ENCODE measurements around the gene ADAMTS7. TPM values are rescaled to one million over a fixed set of nuclear protein-coding genes. Genes with fewer than 3 reads are reported as not detected.
"Not testable (repeated sequence)": the region's sequence is repeated elsewhere in the genome, so short reads cannot be mapped to it uniquely, and the experiment has no call there.

The ADAMTS7 gene
- total RNA-seq, 1 donor from 2014 or later, result 2.6 TPM

DNA sequence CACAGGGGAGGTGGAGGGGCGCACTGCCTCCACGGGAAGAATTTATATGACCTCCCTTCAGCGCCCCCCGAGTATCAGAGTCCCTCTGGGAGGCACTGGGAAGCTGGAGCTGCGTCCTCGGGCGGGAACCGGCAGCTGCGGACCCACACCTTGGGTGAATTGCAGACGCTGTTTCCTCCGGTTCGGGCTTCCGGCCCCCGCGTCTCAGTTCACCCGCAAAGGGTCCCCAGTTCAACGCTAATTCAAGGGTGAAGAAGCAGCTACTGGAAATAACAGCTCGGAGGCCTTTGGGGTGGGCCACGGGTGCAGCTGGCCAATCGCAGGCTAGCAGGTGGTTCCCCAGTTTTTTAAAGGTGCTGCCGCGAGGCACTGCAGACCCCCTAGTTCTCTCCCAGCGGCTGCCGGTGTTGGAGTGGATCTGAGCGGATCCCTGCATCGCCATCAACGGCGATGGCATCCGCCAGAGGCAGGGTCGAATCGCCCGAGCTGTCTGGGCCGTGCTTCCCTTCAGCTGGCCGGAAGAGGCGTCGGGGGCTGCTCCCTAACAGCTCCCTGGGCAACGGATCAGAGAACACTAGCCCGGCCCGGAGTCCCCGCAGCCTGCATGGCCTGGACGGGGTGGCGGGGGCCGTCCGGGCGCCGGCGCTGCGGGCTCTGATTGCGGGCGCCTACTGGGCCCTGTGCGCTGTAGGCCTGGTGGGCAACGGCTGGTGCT lies 19.4 kb upstream of the ADAMTS7 start:
- DNase-seq (ENCODE audit: low read depth in 2 of 2), result peak in 1 of 2 donors; percentile 42

DNA sequence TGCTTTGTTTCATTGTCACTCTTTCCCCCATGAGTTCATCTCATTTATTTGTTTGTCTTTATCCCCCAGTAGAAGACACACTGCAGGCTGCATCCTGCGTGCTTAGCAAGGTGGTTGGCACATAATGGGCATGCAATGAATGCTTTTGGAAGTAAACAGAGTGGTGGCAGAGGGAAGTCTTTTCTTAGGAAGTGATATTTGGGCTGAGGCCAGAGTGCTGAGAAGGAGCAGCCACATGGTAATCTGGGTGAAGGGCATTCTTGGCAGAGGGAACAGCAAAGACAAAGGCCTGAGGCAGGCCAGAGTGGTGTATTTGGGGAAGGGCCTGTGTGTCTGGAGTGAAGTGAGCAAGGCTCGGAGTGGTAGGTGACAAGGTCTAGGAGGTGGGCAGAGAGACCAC lies 17.7 kb upstream of the ADAMTS7 start:
- DNase-seq (ENCODE audit: low read depth in 2 of 2), result no peak

DNA sequence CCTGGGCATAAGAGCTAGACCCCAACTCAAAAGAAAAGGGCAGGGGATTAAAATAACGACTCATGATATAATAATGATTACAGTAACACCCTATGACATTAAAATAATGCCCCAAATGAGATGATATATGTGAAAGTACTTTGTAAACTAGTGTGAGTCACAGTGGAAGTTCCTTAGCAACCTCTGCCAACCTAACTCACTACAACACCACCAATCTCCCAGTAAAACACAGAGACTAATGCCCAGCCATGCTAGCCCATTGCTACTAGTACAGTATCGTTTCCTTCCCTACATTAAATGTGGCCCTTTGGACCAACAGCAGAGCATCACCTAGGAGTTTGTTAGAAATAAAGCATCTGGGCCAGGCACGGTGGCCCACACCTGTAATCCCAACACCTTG lies 11.2 kb upstream of the ADAMTS7 start:
- peak in 1 of 2 donors; percentile 63 for DNase-seq (ENCODE audit: low read depth in 2 of 2)

DNA sequence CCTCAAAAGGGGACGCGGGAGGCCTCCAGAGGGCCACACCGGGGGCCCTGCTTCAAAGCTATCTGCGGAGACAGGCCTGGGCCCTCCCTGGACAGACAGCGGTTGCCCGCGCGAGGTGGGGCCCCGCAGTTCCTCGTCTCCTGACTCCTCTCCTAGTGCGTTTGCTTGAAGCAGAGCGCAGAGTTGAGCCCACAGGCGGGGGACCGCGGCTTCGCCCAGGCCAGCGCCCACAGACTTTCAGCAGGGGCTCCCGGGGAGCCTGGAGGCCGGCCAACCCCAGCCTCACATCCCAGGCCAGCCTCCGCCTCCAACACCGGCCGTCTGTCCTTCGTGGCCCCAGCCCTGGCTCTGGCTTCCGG lies 540 bp upstream of the ADAMTS7 start:
- DNase-seq (ENCODE audit: low read depth in 2 of 2), result no peak

DNA sequence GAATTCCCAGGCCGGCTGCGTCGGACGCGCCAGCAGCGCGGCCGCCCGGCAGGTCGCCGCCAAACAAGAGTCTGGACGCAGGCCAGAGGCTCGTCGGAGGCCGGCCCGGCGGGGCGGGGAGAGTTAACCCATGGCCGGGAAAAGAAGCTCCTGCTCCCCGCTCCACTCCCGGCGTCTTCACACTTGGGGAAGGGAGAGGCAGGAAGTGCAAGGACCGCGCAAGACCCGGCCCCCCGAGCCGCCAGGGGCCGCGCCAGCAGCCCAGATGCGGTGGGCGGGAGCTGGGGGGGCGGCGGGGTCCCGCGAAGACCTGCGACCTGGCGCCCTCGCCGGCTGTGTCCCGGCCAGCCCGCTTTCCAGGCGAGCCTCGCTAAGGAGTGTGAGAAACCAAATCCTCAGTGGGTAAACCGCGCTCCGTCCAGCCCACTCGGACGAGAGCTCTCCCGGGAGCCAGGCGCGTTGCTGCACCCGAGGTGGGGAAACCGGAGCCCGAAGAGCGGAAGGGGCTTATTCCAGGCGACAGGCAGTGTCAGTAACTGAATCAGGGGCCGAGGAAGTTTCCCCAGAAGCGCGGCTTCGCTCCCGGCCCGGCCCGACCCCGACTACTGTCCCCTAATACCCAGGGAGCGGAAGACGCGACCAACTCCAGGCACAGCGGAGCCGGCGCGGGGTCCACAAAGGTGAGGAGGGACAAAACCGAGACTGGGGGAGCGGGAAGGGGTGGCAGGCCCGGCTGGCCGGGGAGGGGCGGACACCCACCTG lies 721 bp downstream of the ADAMTS7 start:
- peak; percentile 55 to 62 for DNase-seq (ENCODE audit: low read depth in 2 of 2)

DNA sequence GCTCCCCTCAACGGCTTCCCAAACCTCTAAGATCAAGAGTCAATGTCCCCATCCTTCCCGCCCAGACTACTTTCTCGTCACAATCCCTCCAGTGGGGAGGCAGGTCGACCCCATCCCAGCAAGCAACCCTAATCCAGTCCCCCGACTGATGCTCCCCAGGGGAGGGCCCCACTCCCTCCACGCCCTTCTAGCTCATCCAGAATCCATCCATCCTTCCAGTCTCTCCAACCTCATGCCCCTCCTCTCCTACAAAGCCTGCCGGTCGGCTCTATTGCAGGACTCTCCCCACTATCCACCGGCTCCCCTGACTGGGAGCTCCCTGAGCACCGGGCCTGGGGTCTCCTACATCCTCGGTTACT lies 1.3 kb downstream of the ADAMTS7 start:
- no peak for DNase-seq (ENCODE audit: low read depth in 2 of 2)

DNA sequence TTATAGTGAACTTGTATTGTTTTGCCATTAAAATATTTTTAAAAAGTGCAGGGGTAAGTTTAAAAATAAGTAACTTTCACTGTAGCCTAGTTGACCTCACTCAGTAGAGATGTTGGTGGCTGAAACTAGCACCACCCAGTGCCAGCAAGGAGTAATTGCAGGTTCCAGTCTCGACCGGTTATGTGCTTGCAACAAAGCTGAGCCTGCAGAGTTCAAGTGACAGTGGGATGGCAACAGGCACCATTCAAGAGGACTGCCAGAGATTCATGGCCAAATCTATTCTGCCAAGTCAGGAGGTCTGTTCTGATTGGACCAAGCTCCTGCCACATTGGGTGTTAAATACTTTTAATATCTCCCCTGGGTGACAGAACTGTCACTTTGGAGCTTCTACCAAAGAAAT lies 2.7 kb downstream of the ADAMTS7 start:
- peak; percentile 71 to 76 for DNase-seq (ENCODE audit: low read depth in 2 of 2)

DNA sequence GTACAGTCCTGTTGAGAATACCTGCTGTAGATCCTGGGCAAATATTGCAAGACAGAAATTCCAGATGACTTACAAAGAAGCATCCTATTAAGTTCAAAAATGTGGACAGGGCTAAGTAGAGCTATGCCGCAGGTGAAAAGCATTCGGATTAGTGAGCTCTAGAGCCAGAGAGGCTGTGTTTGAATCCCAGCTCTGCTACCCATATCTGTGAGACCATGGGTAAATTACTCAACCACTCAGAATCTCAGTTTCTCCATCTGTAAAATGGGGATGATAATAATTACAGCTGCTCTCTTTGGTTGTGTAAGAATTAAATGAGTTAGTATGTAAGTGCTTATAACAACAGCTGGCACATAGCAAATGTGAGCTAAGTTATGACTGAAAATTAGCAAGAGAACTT lies 3.9 kb downstream of the ADAMTS7 start:
- DNase-seq (ENCODE audit: low read depth in 2 of 2), result no peak

DNA sequence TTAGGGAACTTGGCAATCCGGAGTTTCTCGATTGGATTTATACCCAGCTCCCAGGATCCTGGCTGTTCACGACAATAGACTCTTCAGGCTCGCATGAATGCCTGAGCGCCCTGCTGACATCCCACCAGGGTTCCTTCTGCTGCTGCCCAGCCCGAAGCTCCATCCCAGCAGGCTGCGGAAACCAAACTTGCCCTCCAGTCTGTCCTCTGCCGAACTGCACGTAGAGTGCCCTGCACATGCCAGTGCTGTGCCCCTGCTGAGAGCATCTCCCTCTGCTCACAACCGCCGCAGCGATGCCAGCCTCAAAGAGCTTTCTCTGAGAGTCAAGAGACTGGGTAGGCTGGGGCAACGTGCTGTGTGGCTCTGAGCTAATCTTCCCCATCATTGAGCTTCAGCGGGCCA lies 6.9 kb downstream of the ADAMTS7 start:
- DNase-seq (ENCODE audit: low read depth in 2 of 2), result no peak

DNA sequence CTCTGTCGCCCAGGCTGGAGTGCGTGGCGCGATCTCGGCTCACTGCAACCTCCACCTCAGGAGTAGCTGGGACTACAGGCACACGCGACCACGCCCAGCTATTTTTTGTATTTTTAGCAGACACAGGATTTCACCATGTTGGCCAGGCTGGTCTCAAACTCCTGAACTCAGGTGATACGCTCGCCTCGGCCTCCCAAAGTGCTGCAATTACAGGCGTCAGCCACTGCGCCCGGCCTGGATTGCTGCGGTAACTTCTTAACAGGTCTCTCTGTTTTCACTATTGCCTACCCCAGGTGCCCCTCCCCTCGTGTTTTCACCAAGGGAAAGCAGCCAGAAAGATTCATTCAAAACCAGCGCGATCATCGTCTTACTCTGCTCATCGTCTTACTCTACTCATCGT lies 10.5 kb downstream of the ADAMTS7 start:
- DNase-seq (ENCODE audit: low read depth in 2 of 2), result no peak

DNA sequence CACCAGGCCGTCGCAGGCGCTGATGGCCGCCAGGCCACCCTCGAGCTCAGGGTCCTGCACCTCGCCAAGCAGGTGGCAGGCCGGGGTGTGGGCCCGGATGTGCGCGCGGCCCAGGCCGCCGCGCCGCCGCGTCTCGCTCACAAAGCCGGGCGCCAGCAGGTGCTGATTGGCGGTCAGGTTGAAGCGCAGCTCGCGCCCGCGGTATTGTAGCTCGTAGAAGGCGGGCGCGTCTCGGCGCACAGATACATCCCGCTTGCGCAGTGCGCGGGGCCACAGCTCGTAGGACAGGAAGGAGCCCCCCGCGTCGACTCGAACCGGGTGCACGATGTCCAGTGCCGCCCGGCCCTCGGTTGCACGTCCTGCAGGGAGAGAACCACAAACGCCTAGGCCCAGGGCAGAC lies 11.1 kb downstream of the ADAMTS7 start:
- no peak for DNase-seq (ENCODE audit: low read depth in 2 of 2)

DNA sequence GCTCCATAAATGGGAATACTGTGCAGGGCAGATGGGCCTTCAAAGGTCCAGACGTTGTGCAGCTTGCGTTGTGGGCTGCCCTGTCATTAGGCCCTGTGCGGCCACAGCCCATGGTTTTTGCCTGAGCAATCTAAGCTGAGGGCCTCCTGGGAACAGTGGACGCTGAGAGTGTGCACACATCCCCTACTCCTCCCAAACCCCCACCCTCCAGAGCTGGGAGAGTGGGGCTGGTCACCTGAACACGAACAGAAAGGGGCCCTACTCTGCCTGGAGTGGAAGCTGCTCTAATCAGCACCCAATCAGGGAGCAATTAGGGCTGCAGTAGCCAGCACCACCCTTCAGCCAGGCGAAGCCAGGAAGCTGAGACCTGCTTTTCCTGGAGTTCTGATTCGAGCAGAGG lies 12.2 kb downstream of the ADAMTS7 start:
- not testable (repeated sequence) for DNase-seq (ENCODE audit: low read depth in 2 of 2)

DNA sequence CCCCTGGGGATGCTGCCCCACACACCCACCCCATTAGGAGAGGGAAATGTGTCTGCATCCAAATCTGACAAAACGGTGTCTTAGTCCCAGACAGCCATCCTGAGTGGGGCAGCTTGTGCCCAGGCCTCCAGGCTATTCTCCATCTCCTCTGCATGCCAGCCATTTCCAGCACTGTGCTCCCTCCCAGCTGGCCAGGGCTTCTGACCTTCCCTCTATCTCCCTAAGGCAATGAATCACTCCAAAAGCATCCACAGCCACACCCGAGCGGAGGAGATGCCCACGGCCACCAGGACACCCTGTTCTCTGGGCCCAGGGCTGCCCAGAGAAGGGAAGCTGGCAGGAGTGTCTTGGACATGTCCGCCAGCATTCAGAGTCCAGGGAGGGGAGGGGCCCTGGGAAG lies 12.9 kb downstream of the ADAMTS7 start:
- not testable (repeated sequence) for DNase-seq (ENCODE audit: low read depth in 2 of 2)

DNA sequence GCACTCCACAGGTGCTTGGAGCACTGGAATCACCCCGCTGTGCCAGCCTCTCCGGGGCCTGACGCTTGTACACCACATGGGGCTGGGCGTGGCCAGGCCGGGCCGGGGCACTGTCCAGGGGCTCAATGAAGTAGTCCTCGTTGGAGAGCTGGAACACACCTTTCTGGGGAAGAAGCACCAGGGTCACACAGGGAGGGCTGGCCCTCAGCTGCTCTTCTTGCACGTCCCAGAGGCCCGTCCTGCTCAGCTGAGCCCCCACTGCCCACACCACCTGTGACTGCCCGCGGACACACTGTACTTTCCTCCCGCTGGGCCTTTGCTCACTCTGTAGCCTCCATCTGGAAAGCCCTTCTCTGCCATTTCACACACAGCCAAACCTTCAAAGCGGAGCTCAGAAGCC lies 13.3 kb downstream of the ADAMTS7 start:
- no peak for DNase-seq (ENCODE audit: low read depth in 2 of 2)

DNA sequence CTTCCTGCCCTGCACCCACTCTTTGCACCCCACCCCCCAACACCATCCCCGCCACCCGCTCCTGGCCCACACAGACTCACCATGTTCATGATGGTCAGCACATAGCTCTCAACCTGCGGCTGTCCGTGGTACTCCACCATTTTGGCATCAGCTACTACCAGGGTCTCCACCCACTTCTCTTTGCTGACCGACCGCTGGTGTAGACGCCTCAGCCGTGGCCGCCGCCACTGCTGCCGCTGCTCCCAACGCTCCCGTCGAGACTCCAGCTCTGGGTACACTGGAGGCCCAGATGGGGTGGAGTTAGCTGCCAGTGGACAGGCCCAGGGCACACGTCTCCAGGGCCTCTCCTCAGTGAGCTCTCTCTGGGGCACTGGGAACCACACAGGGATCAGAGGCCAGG lies 14.8 kb downstream of the ADAMTS7 start:
- DNase-seq (ENCODE audit: low read depth in 2 of 2), result no peak

DNA sequence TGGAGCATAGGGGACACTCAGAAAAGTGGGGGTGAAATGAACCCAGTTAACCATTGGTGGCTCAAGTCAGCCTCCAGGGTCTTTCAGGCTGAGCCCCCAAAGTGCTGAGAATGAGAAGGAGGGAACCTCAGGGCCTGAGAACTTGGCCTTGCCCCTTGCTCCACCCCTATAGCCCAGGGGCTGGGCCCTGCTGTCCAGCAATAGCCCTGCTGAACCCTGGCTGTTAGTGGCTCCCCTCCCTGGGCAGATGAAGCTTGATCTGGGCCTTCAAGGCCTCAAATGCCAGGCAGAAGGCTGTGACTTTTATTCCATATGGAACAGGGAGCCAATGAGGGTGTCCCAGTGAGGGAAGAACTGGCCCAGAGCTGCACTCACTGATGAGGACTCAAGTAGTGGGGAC lies 16.2 kb downstream of the ADAMTS7 start:
- no peak for DNase-seq (ENCODE audit: low read depth in 2 of 2)

DNA sequence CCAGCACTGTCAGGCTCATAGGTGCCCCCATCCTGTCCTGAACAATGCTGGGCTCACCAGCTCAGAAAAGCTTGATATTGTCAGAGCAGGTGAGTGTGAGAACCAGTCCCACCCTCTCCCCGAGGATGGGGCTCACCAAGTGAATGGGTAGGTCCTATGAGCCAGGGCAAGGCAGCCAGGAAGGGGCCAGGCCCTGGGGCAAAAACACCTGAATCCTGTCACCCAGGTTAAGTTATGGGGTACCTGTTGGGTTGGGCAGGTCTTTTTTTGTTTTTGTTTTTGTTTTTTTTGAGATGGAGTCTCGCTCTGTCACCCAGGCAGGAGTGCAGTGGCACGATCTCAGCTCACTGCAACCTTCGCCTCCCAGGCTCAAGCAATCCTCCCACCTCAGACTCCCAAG lies 16.8 kb downstream of the ADAMTS7 start:
- not testable (repeated sequence) for DNase-seq (ENCODE audit: low read depth in 2 of 2)

DNA sequence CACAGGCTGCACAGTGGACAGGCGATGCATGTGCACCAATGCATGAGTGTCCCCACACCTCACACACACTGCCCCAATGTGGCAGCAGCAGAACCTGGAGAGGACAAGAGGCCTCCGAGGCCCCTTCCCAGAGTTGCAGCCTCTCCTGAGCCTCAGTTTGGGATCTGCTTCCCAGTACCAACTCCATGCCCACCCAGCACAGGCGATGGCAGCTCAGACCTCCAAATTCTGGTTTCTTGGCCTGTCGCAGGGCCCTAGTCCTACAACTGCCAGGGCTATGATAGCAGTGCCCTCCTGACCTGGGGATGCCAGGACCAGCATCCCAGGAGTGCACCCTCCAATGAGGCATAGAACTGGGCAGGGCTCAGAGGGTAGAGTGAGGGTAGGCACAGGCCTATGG lies 19.9 kb downstream of the ADAMTS7 start:
- no peak for DNase-seq (ENCODE audit: low read depth in 2 of 2)

DNA sequence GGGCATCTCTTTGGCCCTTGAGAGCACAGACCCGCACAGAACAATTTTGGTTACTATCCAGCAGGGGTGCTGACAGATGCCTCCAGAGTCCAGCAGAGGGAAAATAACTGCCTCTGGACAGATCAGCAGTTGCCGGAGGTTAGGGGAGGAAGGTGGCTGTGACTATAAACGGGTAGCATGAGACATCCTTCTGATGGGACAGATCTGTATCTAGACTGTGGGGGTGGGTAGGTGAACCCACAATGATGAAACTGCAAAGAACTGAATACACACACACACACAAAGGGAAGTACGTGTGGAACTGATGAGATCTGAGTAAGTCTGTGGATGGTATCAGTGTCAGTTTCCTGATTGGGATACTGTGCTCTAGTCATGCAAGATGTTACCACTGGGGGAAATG lies 21.2 kb downstream of the ADAMTS7 start:
- no peak for DNase-seq (ENCODE audit: low read depth in 2 of 2)

DNA sequence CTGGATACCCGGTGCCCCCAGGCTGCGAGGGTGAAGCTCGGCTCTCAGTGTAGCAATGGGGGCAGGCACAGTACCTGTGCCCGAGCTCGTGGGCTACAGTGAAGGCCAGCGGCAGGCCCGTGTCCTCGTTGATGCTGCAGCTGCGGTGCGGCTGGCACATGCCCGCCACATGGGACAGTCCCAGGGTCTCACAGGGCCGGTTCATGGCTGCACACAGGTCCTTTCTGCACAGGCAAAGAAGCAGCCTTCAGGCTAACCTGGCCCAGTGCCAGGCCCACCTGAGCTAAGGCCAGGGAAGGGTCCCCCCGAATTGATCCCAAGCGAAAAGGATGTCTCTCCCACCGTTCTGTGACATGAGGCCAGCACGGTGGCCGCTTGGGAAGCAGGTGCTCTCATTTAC lies 21.6 kb downstream of the ADAMTS7 start:
- no peak for DNase-seq (ENCODE audit: low read depth in 2 of 2)

DNA sequence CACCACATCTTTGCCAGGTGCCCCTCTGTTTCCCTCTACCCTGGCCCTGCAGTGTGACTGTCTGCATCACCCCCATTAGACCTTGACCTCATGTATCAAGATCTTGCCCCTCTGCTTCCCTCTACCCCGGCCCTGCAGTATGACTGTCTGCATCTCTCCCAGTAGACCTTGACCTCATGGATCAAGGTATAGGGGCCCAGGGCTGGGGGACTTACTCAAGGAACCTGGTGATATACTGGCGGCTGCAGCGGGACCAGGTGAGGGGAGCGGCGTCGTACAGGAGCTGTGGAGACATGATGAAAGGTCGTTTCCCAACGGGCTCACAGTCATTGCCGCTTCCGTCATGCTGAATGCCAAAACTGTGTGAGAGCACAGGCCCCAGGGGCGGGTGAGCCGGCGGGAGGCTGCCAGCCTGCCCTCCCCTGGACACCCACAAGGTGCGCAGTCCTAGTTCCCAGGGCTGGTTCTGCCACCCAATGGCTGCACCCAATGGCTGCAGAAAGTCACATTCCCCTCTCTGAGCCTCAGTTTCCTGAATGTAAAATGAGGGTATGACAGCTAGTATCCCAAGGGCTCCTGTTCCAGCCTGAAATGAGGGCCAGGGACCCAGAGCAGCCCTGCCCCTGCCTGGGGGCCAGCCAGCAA lies 23.1 kb downstream of the ADAMTS7 start:
- DNase-seq (ENCODE audit: low read depth in 2 of 2), result no peak

DNA sequence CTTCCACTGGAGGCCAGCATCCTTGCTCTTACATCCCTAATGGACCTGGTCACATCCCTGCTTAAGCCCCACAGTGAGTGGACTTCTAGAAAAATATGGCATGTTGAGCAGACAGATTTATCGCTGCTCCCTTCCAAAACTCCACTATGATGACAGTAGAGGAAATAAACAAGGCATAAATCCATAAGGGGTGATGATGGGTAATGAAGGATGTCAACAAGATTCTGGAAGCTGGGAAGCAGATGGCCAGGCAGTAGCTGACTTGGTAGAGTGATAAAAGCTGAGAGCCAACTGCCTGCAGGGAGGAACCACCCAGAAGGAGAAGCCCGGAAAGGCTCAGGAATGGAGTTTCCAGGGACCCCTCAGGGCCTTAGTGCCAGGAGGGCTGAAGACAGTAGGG lies 28.9 kb downstream of the ADAMTS7 start:
- DNase-seq (ENCODE audit: low read depth in 2 of 2), result not testable (repeated sequence)

DNA sequence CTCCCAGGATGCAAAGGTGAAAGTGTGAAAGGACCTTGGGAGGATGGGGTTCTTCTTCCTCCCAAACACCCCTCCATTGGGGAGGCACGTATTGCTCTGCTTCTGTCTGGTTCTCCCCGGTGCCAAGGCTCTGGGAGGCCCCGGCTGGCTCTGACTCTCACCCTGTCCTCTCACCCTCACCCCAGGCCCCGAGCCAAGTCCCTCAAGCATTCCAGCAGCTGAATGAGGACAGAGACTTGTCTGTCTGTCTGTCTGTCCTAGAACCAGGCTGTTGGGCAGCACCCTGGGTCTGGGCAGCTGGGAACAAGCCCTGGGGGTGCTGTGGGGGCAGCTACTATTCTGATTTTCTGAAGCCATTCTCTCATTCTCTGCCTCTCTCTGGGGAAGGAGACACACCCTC lies 29.9 kb downstream of the ADAMTS7 start:
- not testable (repeated sequence) for DNase-seq (ENCODE audit: low read depth in 2 of 2)

All from lung microvascular endothelial cell (primary cell).